SK-N-SH (cell line): Measurements from ENCODE around the gene KLC4. TPM values are rescaled to one million over a fixed set of nuclear protein-coding genes. Genes with fewer than 3 reads are reported as not detected.

Experiments used
- CTCF ChIA-PET: fragments of 300-600, 350-600 bp; formaldehyde crosslinking; extraction: SDS; loops from one replicate; lab custom pipeline; 2021; lab: Yijun Ruan, JAX
- POLR2A ChIA-PET: fragments of 350-600 bp; sonication (Branson Sonifier 250); formaldehyde crosslinking; extraction: SDS; loops from one replicate; lab custom pipeline; 2020; ENCODE audit warnings: antibody characterized with exemption, inconsistent platforms; lab: Yijun Ruan, JAX
- DNase-seq: peaks from one replicate; pipeline ENCODE4 v3.0.0; 2012
- H2AFZ ChIP-seq: fragments of 200-600 bp; sonication (generic); 2 replicates; pipeline ENCODE4 v1.8.1; 2016; ENCODE audit warnings: antibody characterized with exemption, mild to moderate bottlenecking, low read depth
- H3F3A ChIP-seq: fragments of 200-600 bp; sonication (generic); replicated peaks from 2 replicates; pipeline ENCODE3; 2016; ENCODE audit warnings: antibody characterized with exemption, mild to moderate bottlenecking; ENCODE audit not compliant: insufficient read depth
- H3K27ac ChIP-seq, 2 experiments: fragments of 200-500 bp in 1 of 2; fragments of 200-600 bp in 1 of 2; sonication (Bioruptor generic) in 1 of 2; sonication (generic), shearing (Covaris generic) in 1 of 2; 2 replicates each; pipeline versions ENCODE4 v1.5.1 to v1.6.1; 2014 to 2016; ENCODE audit warnings: low read depth in 2 of 2, inconsistent platforms in 1 of 2, low read length in 1 of 2, mild to moderate bottlenecking in 1 of 2, mixed read lengths in 1 of 2
- H3K27me3 ChIP-seq: fragments of 200-600 bp; sonication (generic), shearing (Covaris generic); 2 replicates; pipeline ENCODE4 v1.6.1; 2016; ENCODE audit warnings: mixed run types; ENCODE audit not compliant: insufficient read depth
- H3K36me3 ChIP-seq, 2 experiments: fragments of 200-500 bp in 1 of 2; fragments of 200-600 bp in 1 of 2; sonication (Bioruptor generic) in 1 of 2; sonication (generic) in 1 of 2; replicated peaks in 1 of 2; 2 replicates each; pipeline versions ENCODE3 to v1.5.1; 2014 to 2016; ENCODE audit warnings: low read length in 1 of 2, mild to moderate bottlenecking in 1 of 2; ENCODE audit not compliant: insufficient read depth in 2 of 2, control insufficient read depth in 1 of 2
- H3K4me1 ChIP-seq, 2 experiments: fragments of 200-500 bp in 1 of 2; fragments of 200-600 bp in 1 of 2; sonication (Bioruptor generic) in 1 of 2; sonication (generic), shearing (Covaris generic) in 1 of 2; 2 replicates each; pipeline versions ENCODE4 v1.5.1 to v1.6.1; 2014 to 2016; ENCODE audit warnings: low read depth in 1 of 2, low read length in 1 of 2, mixed run types in 1 of 2; ENCODE audit not compliant: insufficient read depth in 2 of 2, control insufficient read depth in 1 of 2
- H3K4me2 ChIP-seq: fragments of 200-600 bp; sonication (generic), shearing (Covaris generic); 2 replicates; pipeline ENCODE4 v1.6.1; 2017; ENCODE audit warnings: mixed run types
- H3K4me3 ChIP-seq, 2 experiments: fragments of 200-500 bp in 1 of 2; fragments of 200-600 bp in 1 of 2; sonication (Bioruptor generic) in 1 of 2; sonication (generic), shearing (Covaris generic) in 1 of 2; 2 replicates each; pipeline versions ENCODE4 v1.5.1 to v1.8.1; 2014 to 2016; ENCODE audit warnings: low read depth in 2 of 2, inconsistent platforms in 1 of 2, low read length in 1 of 2, mild to moderate bottlenecking in 1 of 2, mixed read lengths in 1 of 2, moderate library complexity in 1 of 2
- H3K79me2 ChIP-seq: fragments of 200-600 bp; sonication (generic); 2 replicates; pipeline ENCODE4 v1.8.1; 2017; ENCODE audit warnings: mild to moderate bottlenecking; ENCODE audit not compliant: insufficient read depth
- H3K9ac ChIP-seq: fragments of 200-600 bp; sonication (generic); 2 replicates; pipeline ENCODE4 v1.6.1; 2017; ENCODE audit warnings: mixed run types
- H3K9me2 ChIP-seq: fragments of 200-600 bp; sonication (generic); 2 replicates; pipeline ENCODE4 v1.6.1; 2017; ENCODE audit warnings: mixed run types
- H3K9me3 ChIP-seq: fragments of 200-600 bp; sonication (generic); 2 replicates; pipeline ENCODE4 v1.6.1; 2017; ENCODE audit warnings: mixed run types, mild to moderate bottlenecking, moderate library complexity
- H4K20me1 ChIP-seq: fragments of 200-600 bp; sonication (generic); 2 replicates; pipeline ENCODE4 v1.6.1; 2017; ENCODE audit warnings: mild to moderate bottlenecking, mixed run types; ENCODE audit not compliant: insufficient read depth
- FOXJ3 ChIP-seq: sonication (generic); formaldehyde crosslinking; IDR thresholded peaks from 2 replicates; pipeline ENCODE4 v1.5.1; 2020; ENCODE audit warnings: mild to moderate bottlenecking, missing genetic modification reagents
- GATA2 ChIP-seq: sonication (generic); formaldehyde crosslinking; IDR thresholded peaks from 2 replicates; pipeline ENCODE4 v1.5.0; 2020; ENCODE audit warnings: mild to moderate bottlenecking, missing genetic modification reagents
- NRF1 ChIP-seq: IDR thresholded peaks from 2 replicates; pipeline ENCODE4 v1.6.1; 2012; ENCODE audit warnings: low read depth, mild to moderate bottlenecking, low read length
- RAD21 ChIP-seq: IDR thresholded peaks from 2 replicates; pipeline ENCODE4 v1.6.1; 2012; ENCODE audit warnings: mild to moderate bottlenecking, low read length
- RFX5 ChIP-seq: IDR thresholded peaks from 2 replicates; pipeline ENCODE4 v1.6.1; 2012; ENCODE audit warnings: mild to moderate bottlenecking, improper control_type of control experiment, low read length
- SIN3A ChIP-seq: IDR thresholded peaks from 2 replicates; pipeline ENCODE4 v1.6.1; 2012; ENCODE audit warnings: low read depth, mild to moderate bottlenecking, low read length, moderate library complexity, borderline replicate concordance
- SMC3 ChIP-seq: IDR thresholded peaks from 2 replicates; pipeline ENCODE4 v1.6.1; 2012; ENCODE audit warnings: low read depth, low read length, improper control_type of control experiment
- TAF1 ChIP-seq: IDR thresholded peaks from 2 replicates; pipeline ENCODE4 v1.6.1; 2012; ENCODE audit warnings: low read depth, mild to moderate bottlenecking, low read length, moderate library complexity, borderline replicate concordance
- TCF12 ChIP-seq: IDR thresholded peaks from 2 replicates; pipeline ENCODE4 v1.4.0; 2012
- ZBTB33 ChIP-seq: IDR thresholded peaks from 2 replicates; pipeline ENCODE4 v1.4.0; 2012; ENCODE audit warnings: low read depth, borderline replicate concordance
- WGBS: methylation state at CpG from one replicate; pipeline ENCODE4 v1.1.6; 2017; ENCODE audit warnings: low lambda C conversion rate; 5-methylcytosine and 5-hydroxymethylcytosine counted together
- polyA plus RNA-seq, 3 experiments: library from polyadenylated mRNA; depleted of rRNA; stranded (reverse); fragments of >200 nt; gene quantifications; 2 replicates each; pipeline ENCODE4 v1.2.3, GENCODE V29; 2012
- TF ChIP-seq, protein P1 (sequence below): IDR thresholded peaks from 2 replicates; pipeline ENCODE4 v1.4.0; 2012; ENCODE audit warnings: low read depth, borderline replicate concordance
- TF ChIP-seq, protein P2 (sequence below): fragments of 150-350 bp; IDR thresholded peaks from 2 replicates; pipeline ENCODE4 v1.6.1; 2017; ENCODE audit warnings: antibody characterized with exemption, low read length, low read depth, borderline replicate concordance

Gene KLC4
- polyA plus RNA-seq, 1 of the 3 experiments (the other 2 are of a cell fraction): 17.5 TPM

GRCh38 chr6:43097502-43097901 lies 38.1 kb downstream of the KLC4 start:
- TF ChIP-seq, protein P1, sequence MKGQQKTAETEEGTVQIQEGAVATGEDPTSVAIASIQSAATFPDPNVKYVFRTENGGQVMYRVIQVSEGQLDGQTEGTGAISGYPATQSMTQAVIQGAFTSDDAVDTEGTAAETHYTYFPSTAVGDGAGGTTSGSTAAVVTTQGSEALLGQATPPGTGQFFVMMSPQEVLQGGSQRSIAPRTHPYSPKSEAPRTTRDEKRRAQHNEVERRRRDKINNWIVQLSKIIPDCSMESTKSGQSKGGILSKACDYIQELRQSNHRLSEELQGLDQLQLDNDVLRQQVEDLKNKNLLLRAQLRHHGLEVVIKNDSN: no peak
- peak; percentile 21; the same call in 1 of the 2 replicates for TF ChIP-seq GATA2 (CRISPR knock-in tag)
- POLR2A ChIA-PET: no interaction called here
- Histone ChIP-seq H3K4me2 (peak overlapping the region; percentile 66; the same call in 1 of the 2 replicates), H3K9ac (no peak overlapping the region; the same call in 1 of the 2 replicates), H3K27ac (peak overlapping the region; percentile 64 to 73; a peak in 3 of 4 replicates), H3K27me3 (no peaks in the 10 kb centered on the region), H3K4me1 (peaks cover 25 to 38% of the 10 kb centered on the region in 2 experiments), H3K9me2 (no peaks in the 10 kb centered on the region), H4K20me1 (no peaks in the 10 kb centered on the region; the same call in 1 of the 2 replicates), H2AFZ (no peak overlapping the region), H3K36me3 (peaks cover 0 to 6% of the 10 kb centered on the region in 2 experiments), H3F3A (peaks cover 32% of the 10 kb centered on the region), H3K79me2 (peaks cover 93% of the 10 kb centered on the region), H3K9me3 (no peaks in the 10 kb centered on the region), H3K4me3 (no peak overlapping the region)
- CTCF ChIA-PET: interaction anchor here (1.1 to 2.9 kb wide), 2 partner anchors 20 to 46 kb away, joined by 6 to 12 read pairs; no protein-coding TSS in a partner anchor
- 93% methylated on average over 4 of the region's 4 CpGs for WGBS
- no peak for DNase-seq

GRCh38 chr6:43101497-43101896 lies 42.1 kb downstream of the KLC4 start:
- CTCF ChIA-PET: no interaction called here

GRCh38 chr6:43103253-43103876 lies 43.9 kb downstream of the KLC4 start:
- Histone ChIP-seq H3K9me2 (no peaks in the 10 kb centered on the region), H3K79me2 (peaks cover 81% of the 10 kb centered on the region), H2AFZ (no peak overlapping the region), H3K4me3 (no peak overlapping the region), H3K27me3 (no peaks in the 10 kb centered on the region), H3K4me2 (no peak overlapping the region), H3K4me1 (peaks cover 0 to 7% of the 10 kb centered on the region in 2 experiments; a peak in 1 of 4 replicates), H3K36me3 (peaks cover 0 to 4% of the 10 kb centered on the region in 2 experiments), H3K9ac (no peak overlapping the region)
- DNase-seq: no peak
- CTCF ChIA-PET: no interaction called here
- TF ChIP-seq FOXJ3 (CRISPR knock-in tag) (no peak), RFX5 (no peak), TAF1 (no peak), NRF1 (no peak), SIN3A (no peak), SMC3 (no peak), ZBTB33 (no peak), TCF12 (no peak), GATA2 (CRISPR knock-in tag) (no peak)
- TF ChIP-seq, protein P2, sequence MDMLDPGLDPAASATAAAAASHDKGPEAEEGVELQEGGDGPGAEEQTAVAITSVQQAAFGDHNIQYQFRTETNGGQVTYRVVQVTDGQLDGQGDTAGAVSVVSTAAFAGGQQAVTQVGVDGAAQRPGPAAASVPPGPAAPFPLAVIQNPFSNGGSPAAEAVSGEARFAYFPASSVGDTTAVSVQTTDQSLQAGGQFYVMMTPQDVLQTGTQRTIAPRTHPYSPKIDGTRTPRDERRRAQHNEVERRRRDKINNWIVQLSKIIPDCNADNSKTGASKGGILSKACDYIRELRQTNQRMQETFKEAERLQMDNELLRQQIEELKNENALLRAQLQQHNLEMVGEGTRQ: no peak
- TF ChIP-seq, all 33 proteins: peak for 0
- Histone ChIP-seq H3K9me3 (no peaks in the 10 kb centered on the region), H3K27ac (no peak overlapping the region), H4K20me1 (peaks cover 2% of the 10 kb centered on the region; the same call in 1 of the 2 replicates), H3F3A (peaks cover 6% of the 10 kb centered on the region)
- POLR2A ChIA-PET: interaction anchor here (0.9 kb wide), 1 partner anchor 20 kb away, joined by 3 read pairs; no protein-coding TSS in a partner anchor
- 55% methylated on average over 2 of the region's 2 CpGs for WGBS

More at GRCh38 chr6:43101497-43101896, 42.1 kb downstream of the KLC4 start:
- Histone ChIP-seq H3K4me1 (peaks cover 17 to 20% of the 10 kb centered on the region in 2 experiments), H3K9me3 (no peaks in the 10 kb centered on the region), H3K27ac (no peak overlapping the region), H4K20me1 (peaks cover 2% of the 10 kb centered on the region), H3K79me2 (peaks cover 85% of the 10 kb centered on the region), H3F3A (peaks cover 23% of the 10 kb centered on the region), H3K36me3 (peaks cover 0 to 6% of the 10 kb centered on the region in 2 experiments), H3K9me2 (no peaks in the 10 kb centered on the region), H3K9ac (no peak overlapping the region), H3K4me3 (no peak overlapping the region), H3K27me3 (no peaks in the 10 kb centered on the region), H3K4me2 (no peak overlapping the region), H2AFZ (no peak overlapping the region)
- 80% methylated on average over 4 of the region's 4 CpGs for WGBS
- TF ChIP-seq RAD21: no peak
- POLR2A ChIA-PET: no interaction called here
- DNase-seq: no peak
